ENCODE data around the gene GNAL. TPM values are rescaled to one million over a fixed set of nuclear protein-coding genes. Genes with fewer than 3 reads are reported as not detected.

The GNAL gene
- total RNA-seq, 1 donor from 2014 or later = 4.5 TPM

DNA sequence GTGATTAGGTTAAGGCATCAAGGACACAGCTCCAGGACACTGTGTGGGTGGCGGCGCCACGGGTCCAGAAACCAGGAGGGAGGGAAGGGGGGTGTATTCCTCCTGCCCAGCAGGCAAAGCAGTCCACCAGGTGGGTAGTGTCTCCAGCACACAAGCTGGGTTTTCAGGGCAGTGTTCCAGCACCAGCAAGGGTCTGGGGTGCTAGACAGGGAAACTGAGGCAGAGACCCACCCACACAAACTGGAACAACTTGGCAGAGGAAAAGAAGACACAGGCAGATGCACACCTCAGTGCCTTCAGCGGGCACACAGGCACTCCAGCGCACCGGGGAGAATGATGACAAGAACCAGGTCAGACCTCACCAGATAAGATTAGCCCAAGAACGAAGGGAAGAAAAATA lies 28.4 kb upstream of the GNAL start:
- Mint-ChIP-seq H3K36me3 (ENCODE audit: low read depth, unreplicated experiment) (no peaks in the 10 kb centered on the region), H3K9me3 (ENCODE audit: unreplicated experiment) (peaks cover 7% of the 10 kb centered on the region), H3K27ac (ENCODE audit: unreplicated experiment) (no peak overlapping the region), H3K4me1 (ENCODE audit: low read depth, unreplicated experiment) (peaks cover under 1% of the 10 kb centered on the region), H3K4me3 (ENCODE audit: unreplicated experiment) (no peak overlapping the region), H3K27me3 (ENCODE audit: low read depth, unreplicated experiment) (peaks cover 26% of the 10 kb centered on the region)
- H3K79me2 ChIP-seq (ENCODE audit: insufficient read depth, low read length) = no peaks in the 10 kb centered on the region
- TF ChIP-seq EZH2 (IDR thresholded peaks at IDR 0.05; ENCODE audit: insufficient read depth, low read length) = no peak
- TF ChIP-seq, protein P1, sequence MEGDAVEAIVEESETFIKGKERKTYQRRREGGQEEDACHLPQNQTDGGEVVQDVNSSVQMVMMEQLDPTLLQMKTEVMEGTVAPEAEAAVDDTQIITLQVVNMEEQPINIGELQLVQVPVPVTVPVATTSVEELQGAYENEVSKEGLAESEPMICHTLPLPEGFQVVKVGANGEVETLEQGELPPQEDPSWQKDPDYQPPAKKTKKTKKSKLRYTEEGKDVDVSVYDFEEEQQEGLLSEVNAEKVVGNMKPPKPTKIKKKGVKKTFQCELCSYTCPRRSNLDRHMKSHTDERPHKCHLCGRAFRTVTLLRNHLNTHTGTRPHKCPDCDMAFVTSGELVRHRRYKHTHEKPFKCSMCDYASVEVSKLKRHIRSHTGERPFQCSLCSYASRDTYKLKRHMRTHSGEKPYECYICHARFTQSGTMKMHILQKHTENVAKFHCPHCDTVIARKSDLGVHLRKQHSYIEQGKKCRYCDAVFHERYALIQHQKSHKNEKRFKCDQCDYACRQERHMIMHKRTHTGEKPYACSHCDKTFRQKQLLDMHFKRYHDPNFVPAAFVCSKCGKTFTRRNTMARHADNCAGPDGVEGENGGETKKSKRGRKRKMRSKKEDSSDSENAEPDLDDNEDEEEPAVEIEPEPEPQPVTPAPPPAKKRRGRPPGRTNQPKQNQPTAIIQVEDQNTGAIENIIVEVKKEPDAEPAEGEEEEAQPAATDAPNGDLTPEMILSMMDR (IDR thresholded peaks at IDR 0.05; ENCODE audit: insufficient read depth, low read depth, low read length) = no peak
- no peaks in the 10 kb centered on the region for H3K9me3 ChIP-seq (ENCODE audit: insufficient read depth, low read depth, low read length)
- H3K27ac ChIP-seq (ENCODE audit: low read depth, low read length) = no peak overlapping the region
- no peak overlapping the region for H3K4me3 ChIP-seq (ENCODE audit: insufficient read depth, low read depth, low read length)
- DNase-seq (ENCODE audit: low read depth) = no peak
- no peak overlapping the region for H3K9ac ChIP-seq (ENCODE audit: low read length)
- no peaks in the 10 kb centered on the region for H3K36me3 ChIP-seq (ENCODE audit: insufficient read depth, low read length)
- no peak overlapping the region for H3K4me2 ChIP-seq (ENCODE audit: low read length)
- FAIRE-seq = no peak
- H3K27me3 ChIP-seq (ENCODE audit: insufficient read depth, low read length) = peaks cover 2% of the 10 kb centered on the region
- H3K4me1 ChIP-seq (ENCODE audit: insufficient read depth, low read length) = no peaks in the 10 kb centered on the region
- H2AFZ ChIP-seq (ENCODE audit: low read depth, low read length) = no peak overlapping the region
- H4K20me1 ChIP-seq (ENCODE audit: insufficient read depth, low read length) = no peaks in the 10 kb centered on the region

DNA sequence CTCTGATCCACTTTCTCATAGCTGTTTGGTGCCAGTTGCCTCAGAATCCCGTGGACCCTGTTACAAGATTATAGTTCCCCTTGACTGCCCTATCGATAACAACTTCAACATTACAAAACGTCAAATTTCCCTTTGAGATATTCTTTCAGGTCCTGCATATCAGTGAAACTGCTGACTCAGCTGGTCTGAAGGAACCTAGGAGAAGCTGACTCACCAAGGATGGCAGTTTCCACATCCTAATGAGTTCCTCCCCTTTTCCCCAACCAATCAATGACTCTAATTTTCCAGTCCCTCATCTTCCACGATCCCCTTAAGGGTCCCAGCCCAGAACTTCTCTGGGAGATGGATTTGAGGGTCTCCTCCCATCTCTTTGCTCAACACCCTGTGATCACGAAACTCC lies 27.6 kb upstream of the GNAL start:
- Mint-ChIP-seq H3K9me3 (ENCODE audit: unreplicated experiment) (peaks cover 7% of the 10 kb centered on the region), H3K36me3 (ENCODE audit: low read depth, unreplicated experiment) (no peaks in the 10 kb centered on the region), H3K4me3 (ENCODE audit: unreplicated experiment) (no peak overlapping the region), H3K4me1 (ENCODE audit: low read depth, unreplicated experiment) (no peaks in the 10 kb centered on the region), H3K27me3 (ENCODE audit: low read depth, unreplicated experiment) (peaks cover 31% of the 10 kb centered on the region), H3K27ac (ENCODE audit: unreplicated experiment) (no peak overlapping the region)
- TF ChIP-seq, protein P1 (IDR thresholded peaks at IDR 0.05; ENCODE audit: insufficient read depth, low read depth, low read length) = no peak
- Histone ChIP-seq H2AFZ (ENCODE audit: low read depth, low read length) (no peak overlapping the region), H3K9me3 (ENCODE audit: insufficient read depth, low read depth, low read length) (no peaks in the 10 kb centered on the region), H3K9ac (ENCODE audit: low read length) (no peak overlapping the region), H3K79me2 (ENCODE audit: insufficient read depth, low read length) (no peaks in the 10 kb centered on the region), H3K27me3 (ENCODE audit: insufficient read depth, low read length) (peaks cover 2% of the 10 kb centered on the region), H3K4me1 (ENCODE audit: insufficient read depth, low read length) (no peaks in the 10 kb centered on the region), H3K4me2 (ENCODE audit: low read length) (no peak overlapping the region), H3K27ac (ENCODE audit: low read depth, low read length) (no peak overlapping the region), H3K36me3 (ENCODE audit: insufficient read depth, low read length) (no peaks in the 10 kb centered on the region), H3K4me3 (ENCODE audit: insufficient read depth, low read depth, low read length) (no peak overlapping the region), H4K20me1 (ENCODE audit: insufficient read depth, low read length) (no peaks in the 10 kb centered on the region)
- DNase-seq (ENCODE audit: low read depth) (no peak), FAIRE-seq (no peak)

GRCh38 chr18:11663439-11664029 lies 25.5 kb upstream of the GNAL start:
- no peak for DNase-seq (ENCODE audit: low read depth)
- no peaks in the 10 kb centered on the region for H3K79me2 ChIP-seq (ENCODE audit: insufficient read depth, low read length)
- no peaks in the 10 kb centered on the region for H3K9me3 ChIP-seq (ENCODE audit: insufficient read depth, low read depth, low read length)
- peaks cover 6% of the 10 kb centered on the region for H3K27me3 ChIP-seq (ENCODE audit: insufficient read depth, low read length)
- H3K36me3 ChIP-seq (ENCODE audit: insufficient read depth, low read length) = no peaks in the 10 kb centered on the region
- no peak overlapping the region for H3K4me3 Mint-ChIP-seq (ENCODE audit: unreplicated experiment)
- H3K4me1 ChIP-seq (ENCODE audit: insufficient read depth, low read length) = no peaks in the 10 kb centered on the region
- H3K9me3 Mint-ChIP-seq (ENCODE audit: unreplicated experiment) = peaks cover 1% of the 10 kb centered on the region
- H3K4me1 Mint-ChIP-seq (ENCODE audit: low read depth, unreplicated experiment) = no peaks in the 10 kb centered on the region
- H3K27ac Mint-ChIP-seq (ENCODE audit: unreplicated experiment) = no peak overlapping the region
- no peak for TF ChIP-seq EZH2 (IDR thresholded peaks at IDR 0.05; ENCODE audit: insufficient read depth, low read length)
- TF ChIP-seq, protein P1 (IDR thresholded peaks at IDR 0.05; ENCODE audit: insufficient read depth, low read depth, low read length) = no peak
- no peak overlapping the region for H3K27ac ChIP-seq (ENCODE audit: low read depth, low read length)
- H3K4me2 ChIP-seq (ENCODE audit: low read length) = no peak overlapping the region
- no peak overlapping the region for H3K4me3 ChIP-seq (ENCODE audit: insufficient read depth, low read depth, low read length)
- FAIRE-seq = no peak
- H3K9ac ChIP-seq (ENCODE audit: low read length) = no peak overlapping the region
- H3K36me3 Mint-ChIP-seq (ENCODE audit: low read depth, unreplicated experiment) = no peaks in the 10 kb centered on the region
- H2AFZ ChIP-seq (ENCODE audit: low read depth, low read length) = no peak overlapping the region
- H4K20me1 ChIP-seq (ENCODE audit: insufficient read depth, low read length) = no peaks in the 10 kb centered on the region
- peaks cover 22% of the 10 kb centered on the region for H3K27me3 Mint-ChIP-seq (ENCODE audit: low read depth, unreplicated experiment)
